ENCODE measurements around the gene CHGA.

DNA sequence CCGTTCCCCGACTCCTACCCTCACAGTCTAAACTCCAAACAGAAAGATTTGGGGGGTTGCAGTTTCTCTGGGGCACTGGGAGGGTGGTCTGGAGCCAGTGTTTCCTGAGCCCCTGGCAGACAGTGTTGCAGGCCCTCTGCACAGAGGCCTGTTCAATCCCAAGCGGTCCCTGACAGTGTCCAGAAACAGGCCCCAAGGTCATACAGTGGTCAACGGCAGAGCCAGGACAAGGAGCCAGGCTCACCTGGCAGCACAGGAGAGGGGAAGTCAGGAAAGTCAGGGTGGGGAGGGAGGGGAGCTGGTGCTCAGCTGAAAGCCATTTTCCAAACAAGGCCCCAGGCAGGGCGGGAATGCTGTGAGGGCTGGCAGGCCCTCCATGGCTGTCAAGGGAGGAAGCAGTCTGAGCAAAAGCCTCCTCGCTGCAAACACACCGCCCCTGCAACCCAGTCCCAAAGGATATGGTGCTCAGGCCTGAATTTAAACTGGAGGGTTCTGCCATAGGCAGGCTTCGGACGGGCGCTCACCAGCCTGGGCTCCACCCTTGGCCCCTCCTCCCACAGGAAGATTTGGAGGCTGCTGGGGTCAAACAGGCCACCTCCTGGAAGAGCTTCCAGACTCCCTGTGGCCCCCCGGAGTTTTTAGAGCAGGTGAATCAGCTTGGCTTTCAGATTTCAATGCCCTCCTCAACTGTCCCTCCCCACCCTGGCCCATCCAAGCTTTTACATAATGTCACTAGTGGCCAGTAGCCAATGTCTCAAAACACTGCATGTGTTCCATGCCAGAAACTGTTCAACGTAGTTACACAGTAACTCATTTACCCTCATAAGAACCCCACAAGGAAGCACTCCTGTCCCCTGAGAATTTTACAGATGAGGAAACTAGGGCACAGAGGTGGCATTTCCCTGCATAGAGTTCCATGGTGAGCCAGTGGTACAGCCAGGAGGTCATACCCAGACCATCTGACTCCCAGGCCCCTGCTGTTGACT, 41.5 kb downstream of the CHGA start:
- TF ChIP-seq, protein P1, sequence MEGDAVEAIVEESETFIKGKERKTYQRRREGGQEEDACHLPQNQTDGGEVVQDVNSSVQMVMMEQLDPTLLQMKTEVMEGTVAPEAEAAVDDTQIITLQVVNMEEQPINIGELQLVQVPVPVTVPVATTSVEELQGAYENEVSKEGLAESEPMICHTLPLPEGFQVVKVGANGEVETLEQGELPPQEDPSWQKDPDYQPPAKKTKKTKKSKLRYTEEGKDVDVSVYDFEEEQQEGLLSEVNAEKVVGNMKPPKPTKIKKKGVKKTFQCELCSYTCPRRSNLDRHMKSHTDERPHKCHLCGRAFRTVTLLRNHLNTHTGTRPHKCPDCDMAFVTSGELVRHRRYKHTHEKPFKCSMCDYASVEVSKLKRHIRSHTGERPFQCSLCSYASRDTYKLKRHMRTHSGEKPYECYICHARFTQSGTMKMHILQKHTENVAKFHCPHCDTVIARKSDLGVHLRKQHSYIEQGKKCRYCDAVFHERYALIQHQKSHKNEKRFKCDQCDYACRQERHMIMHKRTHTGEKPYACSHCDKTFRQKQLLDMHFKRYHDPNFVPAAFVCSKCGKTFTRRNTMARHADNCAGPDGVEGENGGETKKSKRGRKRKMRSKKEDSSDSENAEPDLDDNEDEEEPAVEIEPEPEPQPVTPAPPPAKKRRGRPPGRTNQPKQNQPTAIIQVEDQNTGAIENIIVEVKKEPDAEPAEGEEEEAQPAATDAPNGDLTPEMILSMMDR (IDR thresholded peaks at IDR 0.05; ENCODE audit: low read depth, low read length) = no peak
- TF ChIP-seq POLR2A (IDR thresholded peaks at IDR 0.05; ENCODE audit: extremely low read depth, insufficient read length) = no peak
- TF ChIP-seq, protein P2, sequence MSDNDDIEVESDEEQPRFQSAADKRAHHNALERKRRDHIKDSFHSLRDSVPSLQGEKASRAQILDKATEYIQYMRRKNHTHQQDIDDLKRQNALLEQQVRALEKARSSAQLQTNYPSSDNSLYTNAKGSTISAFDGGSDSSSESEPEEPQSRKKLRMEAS (IDR thresholded peaks at IDR 0.05; ENCODE audit: low read depth, low read length) = no peak
